Right lobe of liver (tissue), 4 donors: ENCODE measurements around the gene DNAJB4.

Experiments used
- CTCF ChIP-seq, 4 donors: fragments of 200-600 bp in 3 of 4; fragments of 450-650 bp in 1 of 4; IDR thresholded peaks; one replicate each; pipeline versions ENCODE4 v1.5.1 to v1.8.0; 2016 to 2022; ENCODE audit warnings: antibody characterized with exemption in 4 of 4, mild to moderate bottlenecking in 2 of 4
- POLR2A ChIP-seq: fragments of 450-650 bp; IDR thresholded peaks from one replicate; pipeline ENCODE4 v1.6.1; 2017; ENCODE audit warnings: antibody characterized with exemption, mild to moderate bottlenecking
- donor health status: DM: no; HTN: no; CAD: no.
- donor health status: DM: no; HTN: no; CAD: no.
- donor health status: DM: no; HTN: yes; CAD: no.

- TF ChIP-seq CTCF (IDR thresholded peaks at IDR 0.05) (no peak), POLR2A (no peak)
Measured at GRCh38 chr1:78029793-78030192, 25.1 kb downstream of the DNAJB4 start.
